SKM-1 (cell line): ENCODE results near the gene VRK1.

Experiments
- DNase-seq: peaks from one replicate; lab custom pipeline; 2025; ENCODE audit not compliant: unreplicated experiment; lab: John Stamatoyannopoulos, UW

VRK1 gene

DNA sequence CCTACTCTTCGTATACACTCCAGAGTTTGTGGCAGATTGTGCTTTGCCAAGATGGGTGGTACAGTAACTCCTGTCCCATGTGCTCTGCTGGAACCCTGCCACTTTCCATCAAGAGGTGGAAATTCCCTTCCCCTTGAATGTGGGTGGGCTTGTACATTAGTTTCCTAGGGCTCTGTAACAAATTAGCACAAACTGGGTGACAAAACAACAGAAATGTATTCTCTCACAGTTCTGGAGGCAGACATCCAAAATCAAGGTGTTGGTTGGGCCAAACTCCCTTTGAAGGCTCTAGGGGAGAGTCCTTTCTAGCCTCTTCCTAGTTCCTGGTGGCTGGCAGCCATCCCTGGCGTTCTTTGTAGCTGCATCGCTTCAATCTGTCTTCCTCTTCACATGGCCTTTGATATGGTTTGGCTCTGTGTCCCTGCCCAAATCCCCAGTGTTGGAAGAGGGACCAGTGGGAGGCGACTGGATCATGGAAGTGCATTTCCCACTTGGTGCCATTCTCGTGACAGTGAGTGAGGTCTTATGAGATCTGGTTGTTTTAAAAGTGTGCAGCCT lies 117.5 kb downstream of the VRK1 start:
- DNase-seq, result no peak

DNA sequence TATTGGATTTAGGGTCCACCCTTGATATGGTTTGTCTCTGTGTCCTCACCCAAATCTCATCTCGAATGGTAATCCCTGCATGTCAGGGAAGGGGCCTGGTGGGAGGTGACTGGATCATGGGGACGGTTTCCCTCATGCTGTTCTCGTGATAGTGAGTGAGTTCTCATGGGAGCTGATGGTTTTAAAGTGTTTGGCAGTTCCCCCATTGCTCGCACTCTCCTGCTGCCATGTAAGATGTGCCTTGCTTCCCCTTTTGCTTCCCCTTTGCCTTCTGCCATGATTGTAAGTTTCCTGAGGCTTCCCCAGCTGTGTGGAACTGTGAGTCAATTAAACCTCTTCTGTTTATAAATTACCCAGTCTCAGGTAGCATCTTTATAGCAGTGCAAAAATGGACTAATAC lies 118.3 kb downstream of the VRK1 start:
- DNase-seq, result no peak

DNA sequence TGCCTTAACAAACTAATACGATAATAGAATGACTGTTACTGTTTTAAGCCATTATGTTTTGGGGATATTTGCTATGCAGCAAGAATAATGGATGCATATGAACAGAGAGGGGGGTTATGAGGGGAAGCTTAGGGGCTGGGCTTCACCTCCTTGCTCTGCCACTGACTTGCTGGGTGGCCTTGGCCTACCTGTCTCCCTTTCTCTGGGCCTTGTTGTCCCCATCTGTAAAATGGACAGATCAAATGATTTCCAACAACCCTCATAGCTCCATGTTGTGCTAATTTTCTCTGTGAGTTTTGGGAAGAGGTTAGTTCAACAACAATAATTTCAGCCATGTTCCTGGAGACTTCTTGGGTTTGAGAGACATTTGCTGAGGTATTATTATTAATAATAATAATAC lies 119.6 kb downstream of the VRK1 start:
- no peak for DNase-seq

DNA sequence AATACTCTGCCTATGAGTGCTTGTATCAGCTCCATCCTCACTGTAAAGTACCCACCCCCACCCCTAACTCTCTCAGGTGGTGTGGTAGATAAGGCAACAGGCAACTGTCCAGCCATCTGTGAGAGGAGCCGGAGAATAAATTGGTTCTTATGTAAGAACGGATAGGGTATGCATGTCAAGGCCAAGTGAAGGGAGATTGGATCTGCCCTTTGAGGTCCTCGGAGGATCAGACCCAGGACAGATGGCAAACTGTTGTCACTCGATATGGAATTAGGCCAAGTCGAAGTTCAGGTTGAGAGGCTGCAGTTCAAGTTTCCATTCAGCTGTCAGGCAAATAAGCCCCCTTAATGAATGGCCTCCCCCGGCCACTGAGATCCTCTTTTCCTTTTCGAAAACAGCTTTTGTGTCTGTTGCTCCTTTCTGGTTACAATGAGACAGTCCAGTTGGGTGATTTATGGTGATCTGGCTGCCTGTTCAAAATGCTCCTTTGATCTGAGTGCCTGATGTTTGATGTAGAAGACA lies 120.3 kb downstream of the VRK1 start:
- DNase-seq, result no peak

DNA sequence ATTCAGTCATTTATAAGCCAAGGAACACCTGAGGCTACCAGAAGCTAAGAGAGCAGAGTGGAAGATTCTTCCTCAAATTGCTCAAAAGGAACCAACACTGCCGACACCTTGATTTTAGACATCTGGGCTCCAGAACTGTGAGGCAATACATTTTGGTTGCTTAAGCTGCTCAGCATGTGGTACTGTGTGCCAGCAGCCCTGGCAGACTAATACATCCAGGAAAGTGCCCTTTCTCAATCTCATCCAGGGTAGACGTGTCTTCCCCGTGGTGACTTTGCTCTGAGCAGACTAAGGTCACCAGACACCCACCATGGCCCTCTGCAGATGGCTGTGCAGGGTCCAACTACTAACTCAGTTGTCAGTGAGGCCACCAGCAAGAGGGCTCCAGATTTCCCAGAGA lies 122.8 kb downstream of the VRK1 start:
- DNase-seq, result no peak

DNA sequence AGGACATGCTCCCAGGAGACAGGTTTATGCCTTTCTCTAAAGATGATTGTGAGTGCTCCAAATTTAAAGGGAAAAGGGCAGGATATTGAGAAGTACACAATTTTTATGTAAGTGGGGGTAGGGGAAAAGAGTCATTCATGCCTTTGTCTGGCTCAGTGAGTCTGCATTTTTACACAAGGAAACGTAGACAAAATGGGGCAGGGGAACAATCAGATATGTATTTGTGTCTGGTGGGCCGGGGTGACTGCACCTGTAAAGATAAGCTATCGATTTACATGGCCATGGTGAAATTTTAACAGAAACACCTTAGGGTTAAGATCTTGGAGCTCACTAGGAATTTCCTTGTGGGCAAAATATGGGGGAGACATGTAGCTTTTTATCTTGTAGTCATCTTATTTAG lies 123.6 kb downstream of the VRK1 start:
- DNase-seq, result no peak

DNA sequence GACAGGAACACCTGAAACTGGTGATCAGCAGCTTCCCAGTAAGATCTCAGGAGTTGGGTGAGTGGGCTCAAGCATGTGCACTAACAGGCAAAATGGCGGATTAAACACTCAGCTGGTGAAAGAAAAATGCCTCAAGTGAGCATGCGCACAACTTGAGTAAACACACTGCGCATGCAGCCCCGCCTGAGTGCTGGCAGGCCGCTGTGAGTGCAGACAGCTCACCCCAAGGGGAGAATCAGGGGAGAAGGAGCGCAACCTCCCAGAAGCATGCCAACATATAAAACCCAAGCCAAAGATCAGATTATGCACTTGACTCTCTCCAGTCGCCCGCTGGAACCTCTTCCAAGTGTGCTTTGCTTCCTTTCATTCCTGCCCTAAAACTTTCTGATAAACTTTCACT lies 125.8 kb downstream of the VRK1 start:
- no peak for DNase-seq

DNA sequence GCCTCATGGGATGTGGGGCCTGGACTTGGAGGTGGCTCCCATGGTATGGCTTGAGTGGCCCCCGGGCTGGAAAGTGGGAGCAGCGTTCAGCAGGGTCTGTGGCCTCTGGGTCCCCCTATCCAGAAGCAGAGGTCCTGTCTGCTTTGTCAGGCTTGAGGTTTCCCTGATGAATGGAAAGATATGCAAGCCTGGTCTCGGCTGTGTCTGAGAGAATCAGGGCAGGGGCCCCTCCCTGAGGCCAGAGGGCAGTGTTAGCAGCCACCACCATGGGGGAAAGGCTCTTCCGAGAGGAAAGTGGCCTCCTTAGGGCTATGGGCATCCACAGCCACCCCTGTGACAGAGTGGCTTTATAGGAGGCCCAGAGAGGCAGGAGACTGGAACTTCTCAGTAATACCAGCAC lies 128.2 kb downstream of the VRK1 start:
- DNase-seq, result no peak

DNA sequence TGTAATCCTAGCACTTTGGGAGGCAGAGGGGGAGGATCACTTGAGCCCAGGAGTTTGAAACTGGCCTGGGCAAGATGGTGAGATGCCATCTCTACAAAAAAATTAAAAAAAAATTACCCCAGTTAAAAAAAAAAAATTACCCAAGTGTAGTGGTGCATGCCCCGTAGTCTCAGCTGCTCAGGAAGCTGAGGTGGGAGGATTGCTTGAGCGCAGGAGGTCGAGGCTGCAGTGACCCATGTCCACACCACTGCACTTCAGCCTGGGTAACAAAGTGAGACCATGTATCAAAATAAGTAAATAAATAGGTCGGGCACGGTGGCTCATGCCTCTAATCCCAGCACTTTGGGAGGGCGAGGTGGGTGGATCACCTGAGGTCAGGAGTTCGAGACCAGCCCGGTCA lies 128.8 kb downstream of the VRK1 start:
- DNase-seq, result no peak

DNA sequence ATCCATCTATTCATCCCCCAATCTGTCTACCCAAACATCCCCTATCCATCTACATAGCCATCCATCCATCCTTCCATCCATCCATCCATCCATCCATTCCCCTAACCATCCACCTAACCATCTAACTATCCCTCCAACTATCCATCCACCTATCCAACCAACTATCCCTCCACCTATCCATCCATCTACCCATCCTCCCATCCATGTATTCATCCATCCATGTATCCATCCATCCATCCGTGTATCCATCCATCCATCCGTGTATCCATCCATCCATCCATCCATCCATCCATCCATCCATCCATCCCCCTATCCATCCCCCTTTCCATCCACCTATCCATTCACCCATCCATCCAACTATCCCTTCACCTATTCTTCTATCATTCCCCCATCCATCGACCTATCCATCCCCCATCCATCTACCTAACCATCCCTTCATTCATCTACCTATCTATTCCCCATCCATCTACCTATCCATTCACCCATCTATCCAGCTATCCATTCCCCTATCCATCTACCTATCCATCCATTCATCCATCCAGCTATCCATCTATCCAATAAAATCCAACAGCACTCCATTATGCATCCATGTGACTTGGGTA lies 131.7 kb downstream of the VRK1 start:
- no peak for DNase-seq

DNA sequence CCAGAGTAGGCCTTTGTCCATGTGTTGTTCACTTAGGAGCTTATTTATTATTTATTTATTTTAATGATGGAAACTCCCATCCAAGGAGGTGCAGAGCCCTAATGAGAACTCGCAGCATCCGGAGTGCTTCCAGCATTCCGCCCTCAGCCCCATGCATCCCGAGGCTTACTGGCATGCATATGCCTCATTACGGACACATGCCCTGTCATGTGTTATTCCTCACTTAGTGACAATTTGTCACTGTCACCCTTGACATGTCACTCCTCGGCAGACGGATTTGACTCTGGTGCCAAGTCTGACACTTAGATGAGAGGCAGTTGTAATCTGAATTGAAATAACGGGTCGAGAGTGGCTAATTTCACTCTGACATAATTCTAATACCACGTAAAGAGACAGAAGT lies 132.8 kb downstream of the VRK1 start:
- DNase-seq, result no peak

DNA sequence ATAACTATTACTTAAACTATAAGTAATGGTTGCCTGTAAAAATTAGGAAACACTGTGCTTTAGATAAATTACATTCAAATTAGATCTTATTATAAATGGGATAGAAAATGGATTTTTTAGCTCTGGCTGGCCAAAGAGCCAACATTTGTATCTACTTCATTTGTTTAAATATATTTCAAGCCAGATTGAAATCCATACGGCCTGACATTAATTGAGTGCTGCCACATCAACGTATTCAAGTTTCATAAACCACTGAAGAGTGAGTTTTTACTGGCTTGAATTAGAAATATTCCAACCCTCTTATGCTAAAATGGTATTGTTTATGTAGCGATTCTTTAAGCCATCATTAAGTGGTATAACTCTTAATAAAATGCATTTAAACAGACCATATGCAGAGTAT lies 133.3 kb downstream of the VRK1 start:
- no peak for DNase-seq
